Caco-2 (cell line): ENCODE results near the gene IRX1. TPM values are rescaled to one million over a fixed set of nuclear protein-coding genes. Genes with fewer than 3 reads are reported as not detected.

Experiments
- BruUV-seq: library from RNA; stranded (reverse); fragments of 400-500 nt; replicated peaks from 2 replicates; lab custom pipeline; 2021; lab: Mats Ljungman, UMichigan
- CTCF ChIA-PET: fragments of 300-600 bp; sonication (Branson Sonifier 250); formaldehyde crosslinking; loops from one replicate; lab custom pipeline; 2022; ENCODE audit warnings: antibody characterized with exemption; lab: Charles Lee
- POLR2A ChIA-PET: fragments of 300-600 bp; sonication (Branson Sonifier 250); formaldehyde crosslinking; loops from one replicate; lab custom pipeline; 2022; ENCODE audit warnings: antibody characterized with exemption; lab: Charles Lee
- DNase-seq, 2 experiments: peaks; one replicate each; pipeline versions ENCODE4 v3.0.0 to v3.0.0-alpha.2; 2020 to 2022
- H3K27me3 ChIP-seq: replicated peaks from 2 replicates; pipeline ENCODE4 v1.6.0; 2011; ENCODE audit warnings: low read length; ENCODE audit not compliant: control insufficient read depth, insufficient read depth
- H3K36me3 ChIP-seq: 2 replicates; pipeline ENCODE4 v1.5.1; 2011; ENCODE audit warnings: low read length; ENCODE audit not compliant: control insufficient read depth, insufficient read depth
- H3K4me1 ChIP-seq: fragments of 250-450 bp; sonication (Bioruptor Pico); 2 replicates; pipeline ENCODE4 v1.5.1; 2020; ENCODE audit warnings: mild to moderate bottlenecking
- H3K4me3 ChIP-seq: 2 replicates; pipeline ENCODE4 v1.5.1; 2011; ENCODE audit warnings: low read depth, mild to moderate bottlenecking, control low read depth, low read length
- H3K9me3 ChIP-seq: fragments of 250-450 bp; sonication (Bioruptor Pico); 2 replicates; pipeline ENCODE4 v1.5.1; 2020; ENCODE audit warnings: mild to moderate bottlenecking, moderate library complexity
- H3K27ac Mint-ChIP-seq: one replicate; pipeline ENCODE4 v1.8.0; 2022; ENCODE audit warnings: mixed read lengths; ENCODE audit not compliant: unreplicated experiment
- H3K27me3 Mint-ChIP-seq: one replicate; pipeline ENCODE4 v1.8.0; 2022; ENCODE audit warnings: mixed read lengths; ENCODE audit not compliant: insufficient read depth, unreplicated experiment
- H3K36me3 Mint-ChIP-seq: one replicate; pipeline ENCODE4 v1.8.0; 2022; ENCODE audit warnings: mild to moderate bottlenecking, mixed read lengths; ENCODE audit not compliant: insufficient read depth, unreplicated experiment
- H3K4me1 Mint-ChIP-seq: one replicate; pipeline ENCODE4 v1.8.0; 2022; ENCODE audit warnings: low read depth, mixed read lengths; ENCODE audit not compliant: unreplicated experiment
- H3K4me3 Mint-ChIP-seq: one replicate; pipeline ENCODE4 v1.8.0; 2022; ENCODE audit warnings: mild to moderate bottlenecking, moderate library complexity, mixed read lengths; ENCODE audit not compliant: unreplicated experiment
- H3K9me3 Mint-ChIP-seq: one replicate; pipeline ENCODE4 v1.8.0; 2022; ENCODE audit warnings: mixed read lengths; ENCODE audit not compliant: unreplicated experiment
- intact Hi-C: fragments of 100-400 bp; cut with micrococcal nuclease; formaldehyde crosslinking; loops from one replicate; pipeline ENCODE4 v1.10.0; 2022; ENCODE audit not compliant: unreplicated experiment
- total RNA-seq: library from RNA; stranded (reverse); gene quantifications from 2 replicates; pipeline ENCODE4 v1.2.3, GENCODE V29; 2022
- TF ChIP-seq, protein P1 (sequence below), 2 experiments: fragments of 200-600 bp in 1 of 2; IDR thresholded peaks; 1 replicate in 1 of 2; 2 replicates in 1 of 2; pipeline versions ENCODE4 v1.5.1 to v1.8.0; 2011 to 2022; ENCODE audit warnings: antibody characterized with exemption in 1 of 2, control low read depth in 1 of 2, inconsistent platforms in 1 of 2, low read depth in 1 of 2, low read length in 1 of 2, mild to moderate bottlenecking in 1 of 2, moderate library complexity in 1 of 2; ENCODE audit not compliant: insufficient read depth in 1 of 2, severe bottlenecking in 1 of 2, unreplicated experiment in 1 of 2

Gene IRX1
- total RNA-seq, 1 experiment from 2014 or later: not detected

DNA sequence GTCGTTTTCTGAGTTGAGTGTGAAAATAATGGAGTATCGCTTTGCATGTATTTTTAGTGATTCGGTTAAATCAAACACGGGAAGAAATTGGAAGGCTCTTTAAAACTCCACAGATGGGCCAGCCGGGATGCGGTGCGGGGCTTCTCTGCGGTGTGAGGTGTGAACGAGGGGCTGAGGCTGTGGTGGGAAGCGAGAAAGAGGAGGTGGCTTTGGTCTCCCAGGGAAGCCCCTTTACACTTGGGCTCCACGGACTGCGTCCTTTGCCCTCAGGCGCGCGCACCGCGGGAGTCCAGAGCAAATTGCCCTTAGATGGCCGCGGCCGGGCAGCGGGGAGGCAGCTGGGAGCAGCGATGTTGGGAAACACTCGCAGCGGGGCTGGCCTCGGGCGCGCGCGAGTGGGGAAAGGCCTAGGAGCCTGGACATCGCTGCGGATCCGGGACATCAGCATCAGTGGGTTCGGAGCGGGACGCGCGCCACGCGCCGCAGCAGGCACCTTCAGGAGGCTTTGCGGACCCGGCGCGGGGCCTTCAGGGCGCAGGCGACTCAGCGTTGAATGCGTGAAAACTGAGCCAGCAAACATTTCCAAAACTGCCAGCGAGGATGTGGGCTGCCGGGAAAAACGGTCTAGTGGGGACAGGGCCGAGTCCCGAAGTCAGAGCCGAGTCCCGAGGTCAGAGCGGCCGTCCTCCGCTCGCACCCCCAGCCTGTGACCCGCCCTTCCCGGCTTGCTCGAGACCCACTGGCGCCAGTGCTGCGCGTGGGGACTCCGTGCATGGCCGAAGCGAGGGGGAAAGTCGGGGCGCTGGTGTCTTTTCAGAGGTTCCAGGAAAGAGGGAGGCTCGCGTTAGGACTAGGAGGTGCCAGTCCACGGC, 6.5 kb downstream of the IRX1 start:
- Mint-ChIP-seq H3K9me3 (peaks cover 31% of the 10 kb centered on the region), H3K27me3 (no peaks in the 10 kb centered on the region), H3K4me1 (no peaks in the 10 kb centered on the region), H3K36me3 (peaks cover 8% of the 10 kb centered on the region), H3K27ac (no peak overlapping the region), H3K4me3 (no peak overlapping the region)
- H3K4me1 ChIP-seq: no peaks in the 10 kb centered on the region
- intact Hi-C loops: no loop called here
- ChIA-PET POLR2A (no interaction called here), CTCF (no interaction called here)
- BruUV-seq: no TSS peak
- no peak for DNase-seq
- no peaks in the 10 kb centered on the region for H3K36me3 ChIP-seq
- TF ChIP-seq, protein P1, sequence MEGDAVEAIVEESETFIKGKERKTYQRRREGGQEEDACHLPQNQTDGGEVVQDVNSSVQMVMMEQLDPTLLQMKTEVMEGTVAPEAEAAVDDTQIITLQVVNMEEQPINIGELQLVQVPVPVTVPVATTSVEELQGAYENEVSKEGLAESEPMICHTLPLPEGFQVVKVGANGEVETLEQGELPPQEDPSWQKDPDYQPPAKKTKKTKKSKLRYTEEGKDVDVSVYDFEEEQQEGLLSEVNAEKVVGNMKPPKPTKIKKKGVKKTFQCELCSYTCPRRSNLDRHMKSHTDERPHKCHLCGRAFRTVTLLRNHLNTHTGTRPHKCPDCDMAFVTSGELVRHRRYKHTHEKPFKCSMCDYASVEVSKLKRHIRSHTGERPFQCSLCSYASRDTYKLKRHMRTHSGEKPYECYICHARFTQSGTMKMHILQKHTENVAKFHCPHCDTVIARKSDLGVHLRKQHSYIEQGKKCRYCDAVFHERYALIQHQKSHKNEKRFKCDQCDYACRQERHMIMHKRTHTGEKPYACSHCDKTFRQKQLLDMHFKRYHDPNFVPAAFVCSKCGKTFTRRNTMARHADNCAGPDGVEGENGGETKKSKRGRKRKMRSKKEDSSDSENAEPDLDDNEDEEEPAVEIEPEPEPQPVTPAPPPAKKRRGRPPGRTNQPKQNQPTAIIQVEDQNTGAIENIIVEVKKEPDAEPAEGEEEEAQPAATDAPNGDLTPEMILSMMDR (IDR thresholded peaks at IDR 0.05; ENCODE audit: insufficient read depth in 1 of 2, low read depth in 1 of 2, low read length in 1 of 2, severe bottlenecking in 1 of 2, unreplicated experiment in 1 of 2): no peak
- no peaks in the 10 kb centered on the region for H3K27me3 ChIP-seq
- H3K9me3 ChIP-seq: peaks cover 5% of the 10 kb centered on the region; the same call in 1 of the 2 replicates
- no peak overlapping the region for H3K4me3 ChIP-seq

DNA sequence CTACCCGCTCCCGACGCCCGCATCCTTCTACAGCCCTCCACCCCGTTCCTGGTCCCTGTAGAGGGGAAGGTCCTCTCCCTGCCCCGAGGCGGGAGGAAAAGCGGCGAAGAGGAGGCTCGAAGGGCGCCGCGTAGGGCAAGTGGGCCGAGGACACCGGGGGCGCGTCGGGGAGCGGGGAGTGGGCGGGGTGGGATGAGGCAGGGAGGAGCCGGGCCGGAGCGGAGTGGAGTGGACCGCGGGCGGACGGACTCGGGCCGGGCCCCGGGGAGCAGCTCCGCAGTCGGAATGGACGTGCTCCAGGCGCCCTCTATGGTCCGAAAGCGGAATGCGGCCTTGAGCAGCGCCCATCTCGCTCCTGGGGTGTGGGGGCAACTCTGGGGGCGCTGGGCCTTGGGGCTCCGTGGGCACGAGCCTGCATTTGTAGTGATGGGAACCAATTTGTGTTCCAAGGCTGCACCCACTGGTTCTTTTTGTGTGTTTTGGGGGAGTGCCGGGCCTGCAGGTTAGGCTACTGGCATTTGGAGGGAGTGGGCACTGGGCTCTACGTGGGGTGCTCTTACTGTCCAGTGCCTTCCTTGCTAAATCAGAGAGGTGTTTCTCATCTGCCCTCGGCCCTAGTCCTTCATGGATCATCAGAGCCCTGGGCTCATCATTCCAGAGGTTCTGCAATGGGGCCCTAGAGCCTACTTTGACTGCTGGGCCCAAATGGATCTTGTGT, 7.3 kb downstream of the IRX1 start:
- Mint-ChIP-seq H3K36me3 (peaks cover 8% of the 10 kb centered on the region), H3K4me3 (no peak overlapping the region), H3K27ac (no peak overlapping the region), H3K9me3 (peaks cover 32% of the 10 kb centered on the region), H3K4me1 (no peaks in the 10 kb centered on the region), H3K27me3 (no peaks in the 10 kb centered on the region)
- TF ChIP-seq, protein P1 (IDR thresholded peaks at IDR 0.05; ENCODE audit: insufficient read depth in 1 of 2, low read depth in 1 of 2, low read length in 1 of 2, severe bottlenecking in 1 of 2, unreplicated experiment in 1 of 2): no peak
- no peak for DNase-seq
- H3K9me3 ChIP-seq: peaks cover 5% of the 10 kb centered on the region; the same call in 1 of the 2 replicates
- POLR2A ChIA-PET: no interaction called here
- BruUV-seq: no TSS peak
- H3K36me3 ChIP-seq: no peaks in the 10 kb centered on the region
- CTCF ChIA-PET: no interaction called here
- no peaks in the 10 kb centered on the region for H3K4me1 ChIP-seq
- no peaks in the 10 kb centered on the region for H3K27me3 ChIP-seq
- intact Hi-C loops: no loop called here
- no peak overlapping the region for H3K4me3 ChIP-seq

DNA sequence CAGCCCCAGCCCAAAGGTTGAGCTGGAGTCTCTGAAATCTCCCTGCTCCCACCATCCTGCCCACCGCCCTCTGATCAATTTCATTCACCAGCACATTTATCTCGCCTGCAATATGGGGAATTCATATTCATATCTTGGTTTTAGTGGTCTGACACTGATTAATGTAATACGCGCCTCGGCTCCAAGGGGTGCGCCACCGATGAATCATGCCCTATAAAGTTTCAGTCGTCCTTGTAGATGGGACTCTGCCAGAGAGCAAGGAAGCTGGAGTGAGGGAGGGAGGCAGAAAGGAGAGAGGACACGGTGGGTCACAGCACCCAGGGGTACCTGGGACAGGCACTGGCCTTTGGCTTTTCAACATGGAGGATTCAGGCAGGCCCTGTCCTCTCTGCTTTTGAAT, 8.9 kb downstream of the IRX1 start:
- intact Hi-C loops: no loop called here
- peaks cover 2% of the 10 kb centered on the region for H3K27me3 Mint-ChIP-seq
- no peak overlapping the region for H3K4me3 ChIP-seq

More for the DNA sequence above, 8.9 kb downstream of the IRX1 start:
- Mint-ChIP-seq H3K4me1 (no peaks in the 10 kb centered on the region), H3K4me3 (no peak overlapping the region), H3K9me3 (peaks cover 23% of the 10 kb centered on the region), H3K27ac (no peak overlapping the region), H3K36me3 (peaks cover 8% of the 10 kb centered on the region)
- BruUV-seq: no TSS peak
- no peaks in the 10 kb centered on the region for H3K36me3 ChIP-seq
- DNase-seq: no peak
- no peaks in the 10 kb centered on the region for H3K27me3 ChIP-seq
- CTCF ChIA-PET: no interaction called here
- H3K9me3 ChIP-seq: peaks cover 5% of the 10 kb centered on the region; the same call in 1 of the 2 replicates
- POLR2A ChIA-PET: no interaction called here
- TF ChIP-seq, protein P1 (IDR thresholded peaks at IDR 0.05; ENCODE audit: insufficient read depth in 1 of 2, low read depth in 1 of 2, low read length in 1 of 2, severe bottlenecking in 1 of 2, unreplicated experiment in 1 of 2): no peak
- no peaks in the 10 kb centered on the region for H3K4me1 ChIP-seq
